SH-SY5Y (cell line): ENCODE results near the gene A1CF.

Experiments used
- GATA2 ChIP-seq: IDR thresholded peaks from 2 replicates; pipeline ENCODE4 v1.6.1; 2011; ENCODE audit warnings: mild to moderate bottlenecking, low read depth, low read length
- GATA3 ChIP-seq: IDR thresholded peaks from 2 replicates; pipeline ENCODE4 v1.6.1; 2011; ENCODE audit warnings: low read depth, mild to moderate bottlenecking, low read length, moderate library complexity

- TF ChIP-seq GATA2 (no peak), GATA3 (no peak)
Observed at GRCh38 chr10:50832171-50832751, 53.2 kb downstream of the A1CF start.
